Muscle of arm (tissue), 12 donors: ENCODE results near the gene SNRK. TPM values are rescaled to one million over a fixed set of nuclear protein-coding genes. Genes with fewer than 3 reads are reported as not detected.

Source experiments
- DNase-seq: peaks from one replicate; pipeline ENCODE4 v3.0.0-alpha.2; 2013
- polyA plus RNA-seq, 12 donors: library from polyadenylated mRNA; unstranded; fragments of 120-200 nt; gene quantifications; one replicate each; pipeline ENCODE4 v1.2.1, GENCODE V29; 2013; ENCODE audit not compliant: insufficient read length in 12 of 12

Gene SNRK
- polyA plus RNA-seq, 12 donors = 30.7 to 38.7 (median 35.8) TPM; not detected in 1

GRCh38 chr3:43369404-43370292 is 83.3 kb downstream of the SNRK start:
- no peak for DNase-seq

GRCh38 chr3:43370293-43370980 is 84.1 kb downstream of the SNRK start:
- no peak for DNase-seq

GRCh38 chr3:43371494-43371893 is 85.2 kb downstream of the SNRK start:
- DNase-seq = no peak

GRCh38 chr3:43372007-43372740 is 85.8 kb downstream of the SNRK start:
- DNase-seq = no peak

- DNase-seq = no peak
These were observed 86.6 kb downstream of the SNRK start for GRCh38 chr3:43372809-43373559.

- no peak for DNase-seq
These were observed 87.2 kb downstream of the SNRK start for GRCh38 chr3:43373560-43373928.

GRCh38 chr3:43378066-43378935 is 92.0 kb downstream of the SNRK start:
- no peak for DNase-seq

GRCh38 chr3:43379343-43379742 is 93.0 kb downstream of the SNRK start:
- peak; percentile 46 for DNase-seq

GRCh38 chr3:43388175-43388574 is 101.8 kb downstream of the SNRK start:
- no peak for DNase-seq

GRCh38 chr3:43388915-43389314 is 102.6 kb downstream of the SNRK start:
- no peak for DNase-seq

- no peak for DNase-seq
These were observed 103.3 kb downstream of the SNRK start for GRCh38 chr3:43389388-43390254.

GRCh38 chr3:43390255-43390588 is 103.9 kb downstream of the SNRK start:
- DNase-seq = no peak

GRCh38 chr3:43391621-43392020 is 105.3 kb downstream of the SNRK start:
- DNase-seq = no peak

GRCh38 chr3:43394041-43394554 is 107.8 kb downstream of the SNRK start:
- DNase-seq = peak; percentile 40

- DNase-seq = no peak
These were observed 112.7 kb downstream of the SNRK start for GRCh38 chr3:43399034-43399433.

- DNase-seq = no peak
These were observed 113.8 kb downstream of the SNRK start for GRCh38 chr3:43400167-43400566.
